GM21576 (cell line): Measurements from ENCODE around the gene FGL2.
A peak's percentile ranks its signal among the peaks of the same experiment; 100 is the strongest.
"Not testable (repeated sequence)": the region's sequence is repeated elsewhere in the genome, so short reads cannot be mapped to it uniquely, and the experiment has no call there.

Experiments used
- ATAC-seq: cut with Tn5 transposase; IDR thresholded peaks from one replicate; pipeline ENCODE4 v1.9.1; 2021; ENCODE audit warnings: mild to moderate bottlenecking, moderate library complexity; ENCODE audit not compliant: unreplicated experiment

FGL2 gene

GRCh38 chr7:77216181-77216845, 16.7 kb upstream of the FGL2 start:
- no peak for ATAC-seq

GRCh38 chr7:77209479-77210139, 10.0 kb upstream of the FGL2 start:
- ATAC-seq = no peak

GRCh38 chr7:77208416-77208815, 8.8 kb upstream of the FGL2 start:
- no peak for ATAC-seq

- ATAC-seq = no peak
These were observed 6.1 kb upstream of the FGL2 start for GRCh38 chr7:77205706-77206105.

GRCh38 chr7:77202481-77202976, 2.9 kb upstream of the FGL2 start:
- peak; percentile 94 for ATAC-seq

- ATAC-seq = no peak
These were observed 923 bp upstream of the FGL2 start for GRCh38 chr7:77200542-77200941.

- ATAC-seq = no peak
These were observed 2.5 kb downstream of the FGL2 start for GRCh38 chr7:77197141-77197540.

GRCh38 chr7:77188731-77189437, 10.7 kb downstream of the FGL2 start:
- ATAC-seq = no peak

- no peak for ATAC-seq
These were observed 13.8 kb downstream of the FGL2 start for GRCh38 chr7:77185866-77186265.

- no peak for ATAC-seq
These were observed 14.6 kb downstream of the FGL2 start for GRCh38 chr7:77184990-77185389.

- no peak for ATAC-seq
These were observed 15.2 kb downstream of the FGL2 start for GRCh38 chr7:77184463-77184862.

- no peak for ATAC-seq
These were observed 17.4 kb downstream of the FGL2 start for GRCh38 chr7:77182261-77182660.

- no peak for ATAC-seq
These were observed 17.9 kb downstream of the FGL2 start for GRCh38 chr7:77181734-77182133.

GRCh38 chr7:77181015-77181595, 18.5 kb downstream of the FGL2 start:
- ATAC-seq = no peak

- not testable (repeated sequence) for ATAC-seq
These were observed 21.6 kb downstream of the FGL2 start for GRCh38 chr7:77178024-77178423.

- not testable (repeated sequence) for ATAC-seq
These were observed 22.2 kb downstream of the FGL2 start for GRCh38 chr7:77177321-77177904.

GRCh38 chr7:77175274-77175800, 24.3 kb downstream of the FGL2 start:
- ATAC-seq = peak; percentile 67

GRCh38 chr7:77174418-77174817, 25.2 kb downstream of the FGL2 start:
- ATAC-seq = not testable (repeated sequence)

- ATAC-seq = not testable (repeated sequence)
These were observed 27.0 kb downstream of the FGL2 start for GRCh38 chr7:77172437-77173172.

- not testable (repeated sequence) for ATAC-seq
These were observed 28.5 kb downstream of the FGL2 start for GRCh38 chr7:77171073-77171472.
